Spleen (tissue), 11 donors: Measurements from ENCODE around the gene SKIC3. TPM values are rescaled to one million over a fixed set of nuclear protein-coding genes. Genes with fewer than 3 reads are reported as not detected.

Source experiments
- DNase-seq: peaks from one replicate; pipeline ENCODE4 v3.0.0-alpha.2; 2020
- H3K27ac ChIP-seq, 8 donors: fragments of 200-600 bp; sonication (generic) in 7 of 8; 1 replicate in 4 of 8; 2 replicates in 4 of 8; pipeline versions ENCODE4 v1.5.0 to v1.8.0; 2016 to 2021; ENCODE audit warnings: inconsistent platforms in 4 of 8, mild to moderate bottlenecking in 4 of 8, moderate library complexity in 1 of 8
- H3K27me3 ChIP-seq, 7 donors: fragments of 200-600 bp; sonication (generic) in 6 of 7; replicated peaks in 1 of 7; 1 replicate in 4 of 7; 2 replicates in 3 of 7; pipeline versions ENCODE4 v1.5.0 to v1.8.0; 2016 to 2021; ENCODE audit warnings: inconsistent platforms in 3 of 7, mild to moderate bottlenecking in 1 of 7
- H3K36me3 ChIP-seq, 6 donors: fragments of 200-600 bp; sonication (generic) in 5 of 6; 1 replicate in 4 of 6; 2 replicates in 2 of 6; pipeline versions ENCODE4 v1.5.0 to v1.8.0; 2016 to 2021; ENCODE audit warnings: inconsistent platforms in 2 of 6
- H3K4me1 ChIP-seq, 6 donors: fragments of 200-600 bp; sonication (generic) in 5 of 6; 1 replicate in 3 of 6; 2 replicates in 3 of 6; pipeline versions ENCODE4 v1.5.0 to v1.8.0; 2016 to 2021; ENCODE audit warnings: inconsistent platforms in 3 of 6
- H3K4me3 ChIP-seq, 8 donors: fragments of 200-600 bp; sonication (generic) in 7 of 8; 1 replicate in 4 of 8; 2 replicates in 4 of 8; pipeline versions ENCODE4 v1.5.0 to v1.8.0; 2016 to 2021; ENCODE audit warnings: inconsistent platforms in 4 of 8, mild to moderate bottlenecking in 4 of 8, moderate library complexity in 2 of 8
- H3K9me3 ChIP-seq, 8 donors: fragments of 200-600 bp; sonication (generic) in 7 of 8; 1 replicate in 4 of 8; 2 replicates in 4 of 8; pipeline versions ENCODE4 v1.5.0 to v1.8.0; 2016 to 2021; ENCODE audit warnings: inconsistent platforms in 4 of 8
- CTCF ChIP-seq, 11 experiments: fragments of 200-600 bp in 7 of 11; fragments of 450-650 bp in 4 of 11; sonication (generic) in 4 of 11; IDR thresholded peaks in 8 of 11; conservative IDR thresholded peaks in 3 of 11; 1 replicate in 7 of 11; 2 replicates in 4 of 11; pipeline versions ENCODE4 v1.4.0 to v1.8.0; 2016 to 2021; ENCODE audit warnings: antibody characterized with exemption in 11 of 11, inconsistent platforms in 4 of 11, mild to moderate bottlenecking in 1 of 11
- POLR2A ChIP-seq, 3 donors: fragments of 450-650 bp; IDR thresholded peaks; one replicate each; pipeline ENCODE4 v1.5.1; 2017; ENCODE audit warnings: antibody characterized with exemption in 3 of 3, mild to moderate bottlenecking in 1 of 3
- POLR2AphosphoS5 ChIP-seq, 3 donors: sonication (generic); formaldehyde crosslinking; IDR thresholded peaks; one replicate each; pipeline ENCODE4 v1.5.1; 2017; ENCODE audit warnings: antibody characterized with exemption in 3 of 3
- WGBS, 5 donors: extraction: QIAGEN DNeasy Blood & Tissue Kit in 3 of 5; methylation state at CpG; one replicate each; pipeline versions ENCODE4 v1.1.5 to v1.1.7; 2013 to 2018; 5-methylcytosine and 5-hydroxymethylcytosine counted together
- intact Hi-C: fragments of 100-400 bp; cut with DNase I; formaldehyde crosslinking; loops from one replicate; pipeline ENCODE4 v1.15.0; 2023; ENCODE audit warnings: low total_unique reads
- polyA plus RNA-seq, 3 donors: library from polyadenylated mRNA; stranded (reverse); fragments of 200-250 nt; gene quantifications; one replicate each; pipeline ENCODE4 v1.2.1, GENCODE V29; 2013
- total RNA-seq, 7 donors: library from RNA; depleted of rRNA in 3 of 7; stranded (reverse); fragments of >200 nt in 3 of 7; fragmentation: NEBNext Ultra II Directional in 4 of 7; extraction: Animal tissue kit (Norgen Biotek cat#: 25700) in 4 of 7; gene quantifications; one replicate each; pipeline versions ENCODE4 v1.1.0 to v1.2.1, GENCODE V29; 2016 to 2021
- donor health status: healthy with polysubstance abuse.
- donor health status: DM: no; HTN: no; CAD: no; lungs with moderate emphysema.
- donor health status: DM: no; HTN: no; CAD: no.
- donor health status: Bipolar disorder and iron deficiency.
- donor health status: healthy.
- donor health status: DM: no; HTN: no; CAD: no.
- donor health status: DM: yes; HTN: yes; CAD: no.

SKIC3 gene
- total and polyA plus RNA-seq, 10 donors: 18.6 to 92.0 (median 64.6) TPM

DNA sequence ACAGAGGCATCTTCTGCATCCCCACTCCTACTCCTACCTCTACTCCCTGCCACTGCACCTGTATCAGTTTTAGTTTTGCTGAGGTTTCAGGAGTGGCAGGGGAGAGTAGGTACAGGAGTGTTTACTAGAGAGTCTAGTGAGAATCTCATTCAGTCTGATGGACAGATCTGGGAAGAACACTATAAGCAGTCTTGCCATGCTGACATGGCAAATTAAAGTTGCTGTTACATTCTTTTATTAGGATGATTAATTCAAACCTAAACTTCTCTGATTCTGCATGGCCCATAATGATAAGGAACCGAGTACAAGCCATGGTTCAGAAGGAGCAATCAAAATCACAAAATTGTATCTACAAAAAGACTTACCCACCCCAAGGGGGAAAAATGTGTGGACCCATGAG, 7.5 kb upstream of the SKIC3 start:
- H3K9me3 ChIP-seq: no peaks in the 10 kb centered on the region
- no peak for DNase-seq
- peaks cover 0 to 16% (median 0%) of the 10 kb centered on the region in 6 donors for H3K36me3 ChIP-seq
- H3K4me3 ChIP-seq: no peak overlapping the region
- no peak overlapping the region for H3K27ac ChIP-seq
- no peaks in the 10 kb centered on the region for H3K4me1 ChIP-seq
- no peaks in the 10 kb centered on the region for H3K27me3 ChIP-seq
- no peak for TF ChIP-seq CTCF (IDR thresholded peaks at IDR 0.05 in 8 of 11, conservative IDR thresholded peaks at IDR 0.05 in 3 of 11)
- TF ChIP-seq POLR2AphosphoS5 (IDR thresholded peaks at IDR 0.05): no peak
- no peak for TF ChIP-seq POLR2A (IDR thresholded peaks at IDR 0.05)
- intact Hi-C loops: no loop called here
- WGBS, 5 donors: 81 to 97% (median 93%) methylated on average over 1 of the region's 1 CpG

DNA sequence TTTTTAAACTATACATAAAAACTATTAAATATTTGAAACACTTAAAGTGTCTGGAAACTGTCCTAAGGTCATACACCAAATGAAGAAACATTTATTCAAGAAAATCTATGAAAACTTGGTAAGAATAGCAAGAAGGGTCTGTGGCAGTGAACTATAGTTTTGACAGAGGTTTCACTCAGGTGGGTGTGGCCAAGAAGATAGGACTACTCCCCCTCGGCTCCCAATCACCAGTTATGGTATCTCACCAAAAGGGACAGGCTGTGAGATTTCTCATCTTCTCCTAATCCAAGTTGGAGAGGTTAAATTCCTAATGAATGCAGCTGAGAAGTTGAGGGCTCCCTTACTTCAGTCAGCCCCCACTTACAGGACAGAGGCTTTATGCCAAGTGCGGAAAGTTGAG, 3.1 kb upstream of the SKIC3 start:
- Histone ChIP-seq H3K9me3 (no peaks in the 10 kb centered on the region), H3K27ac (no peak overlapping the region), H3K36me3 (peaks cover 0 to 3% (median 0%) of the 10 kb centered on the region in 6 donors), H3K4me3 (no peak overlapping the region), H3K27me3 (no peaks in the 10 kb centered on the region), H3K4me1 (peaks cover 17 to 31% (median 29%) of the 10 kb centered on the region in 6 donors)
- 71 to 94% (median 89%) methylated on average over 2 of the region's 2 CpGs for WGBS, 5 donors
- TF ChIP-seq POLR2AphosphoS5 (IDR thresholded peaks at IDR 0.05) (no peak), CTCF (IDR thresholded peaks at IDR 0.05 in 8 of 11, conservative IDR thresholded peaks at IDR 0.05 in 3 of 11) (no peak), POLR2A (IDR thresholded peaks at IDR 0.05) (no peak)
- no peak for DNase-seq
- intact Hi-C loops: no loop called here

- 0 to 1% (median 0%) methylated on average over 9 of the region's 9 CpGs for WGBS, 5 donors
- intact Hi-C loops: no loop called here
- peak overlapping the region; percentile 80 to 95 (median 90) for H3K27ac ChIP-seq
- H3K9me3 ChIP-seq: no peaks in the 10 kb centered on the region
- H3K4me1 ChIP-seq: peaks cover 17 to 52% (median 41%) of the 10 kb centered on the region in 6 donors
- no peak for DNase-seq
- no peaks in the 10 kb centered on the region for H3K27me3 ChIP-seq
- TF ChIP-seq CTCF (IDR thresholded peaks at IDR 0.05 in 8 of 11, conservative IDR thresholded peaks at IDR 0.05 in 3 of 11) (no peak), POLR2A (IDR thresholded peaks at IDR 0.05) (no peak), POLR2AphosphoS5 (IDR thresholded peaks at IDR 0.05) (no peak)
- H3K4me3 ChIP-seq: peak overlapping the region; percentile 66 to 87 (median 80)
- peaks cover 0 to 8% (median 0%) of the 10 kb centered on the region in 6 donors for H3K36me3 ChIP-seq
Observed at GRCh38 chr5:95555553-95555952, 776 bp upstream of the SKIC3 start.

- DNase-seq: no peak
- peaks cover 0 to 19% (median 6%) of the 10 kb centered on the region in 6 donors for H3K36me3 ChIP-seq
- peak overlapping the region; percentile 80 to 95 (median 90) for H3K27ac ChIP-seq
- H3K4me1 ChIP-seq: peaks cover 17 to 55% (median 41%) of the 10 kb centered on the region in 6 donors
- intact Hi-C loops: no loop called here
- peak overlapping the region; percentile 66 to 87 (median 80) for H3K4me3 ChIP-seq
- TF ChIP-seq POLR2AphosphoS5 (IDR thresholded peaks at IDR 0.05): no peak
- 0 to 1% (median 0%) methylated on average over 6 of the region's 6 CpGs for WGBS, 5 donors
- no peaks in the 10 kb centered on the region for H3K9me3 ChIP-seq
- H3K27me3 ChIP-seq: no peaks in the 10 kb centered on the region
Observed at GRCh38 chr5:95554331-95554646, 488 bp downstream of the SKIC3 start.

DNA sequence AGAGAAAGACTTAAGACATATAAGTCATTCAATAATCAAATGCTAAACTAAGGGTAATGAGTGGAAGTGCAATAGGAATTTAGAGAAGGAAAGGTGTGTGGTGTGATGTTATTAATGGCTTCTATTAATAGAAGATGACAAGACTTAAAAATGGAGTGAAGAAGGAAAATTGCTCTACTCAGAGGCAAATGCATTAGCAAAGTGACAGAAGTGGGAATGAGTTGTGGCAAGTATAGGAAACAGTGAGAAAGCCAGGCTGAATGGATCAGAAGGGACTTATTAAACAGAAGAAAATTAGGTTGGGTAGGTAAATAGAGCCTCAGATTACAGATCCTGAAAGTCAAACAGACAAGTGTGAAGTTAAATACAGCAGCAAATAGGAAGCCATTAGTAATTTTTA, 5.7 kb downstream of the SKIC3 start:
- Histone ChIP-seq H3K9me3 (no peaks in the 10 kb centered on the region), H3K4me1 (peaks cover 5 to 37% (median 25%) of the 10 kb centered on the region in 6 donors), H3K4me3 (no peak overlapping the region), H3K27ac (no peak overlapping the region), H3K36me3 (peaks cover 0 to 71% (median 43%) of the 10 kb centered on the region in 6 donors), H3K27me3 (no peaks in the 10 kb centered on the region)
- TF ChIP-seq CTCF (IDR thresholded peaks at IDR 0.05 in 8 of 11, conservative IDR thresholded peaks at IDR 0.05 in 3 of 11) (no peak), POLR2AphosphoS5 (IDR thresholded peaks at IDR 0.05) (no peak), POLR2A (IDR thresholded peaks at IDR 0.05) (no peak)
- intact Hi-C loops: no loop called here
- DNase-seq: no peak
